Measurements from ENCODE around the gene CLINT1.

Gene CLINT1

DNA sequence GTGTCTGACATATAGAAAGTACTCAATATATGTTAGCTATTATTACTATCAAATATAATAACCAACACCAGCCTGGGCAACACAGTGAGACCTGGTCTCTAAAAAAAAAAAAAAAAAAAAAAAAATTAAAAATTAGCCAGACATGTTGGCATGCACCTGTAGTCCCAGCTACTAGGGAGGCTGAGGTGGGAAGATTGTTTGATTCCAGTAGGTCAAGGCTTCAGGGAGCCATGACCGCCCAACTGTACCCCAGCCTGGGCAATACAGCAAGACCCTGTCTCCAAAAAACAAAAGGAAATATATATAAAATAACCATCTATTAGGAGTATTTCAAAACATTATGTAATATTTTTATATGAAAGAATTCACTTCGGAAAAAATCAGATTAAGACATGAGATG lies 40.6 kb downstream of the CLINT1 start:
- no peak for DNase-seq

DNA sequence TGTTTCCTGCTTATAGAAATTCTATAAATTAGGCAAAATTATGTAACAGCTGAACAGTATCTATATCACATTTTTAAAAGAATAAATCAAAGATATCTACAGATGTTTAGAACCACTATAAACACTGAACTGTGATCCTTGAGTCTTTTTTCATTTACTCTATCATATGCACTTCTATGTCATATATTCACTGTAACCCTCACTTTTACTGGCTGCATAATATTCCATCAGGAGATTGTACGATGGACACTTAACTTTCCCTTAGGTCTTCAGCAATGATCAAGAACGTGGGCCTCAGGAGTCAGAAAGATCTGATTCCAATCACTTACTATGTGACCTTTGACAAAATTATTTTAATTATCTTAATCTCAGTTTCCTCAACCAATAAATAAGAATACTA lies 41.0 kb downstream of the CLINT1 start:
- DNase-seq = no peak

DNA sequence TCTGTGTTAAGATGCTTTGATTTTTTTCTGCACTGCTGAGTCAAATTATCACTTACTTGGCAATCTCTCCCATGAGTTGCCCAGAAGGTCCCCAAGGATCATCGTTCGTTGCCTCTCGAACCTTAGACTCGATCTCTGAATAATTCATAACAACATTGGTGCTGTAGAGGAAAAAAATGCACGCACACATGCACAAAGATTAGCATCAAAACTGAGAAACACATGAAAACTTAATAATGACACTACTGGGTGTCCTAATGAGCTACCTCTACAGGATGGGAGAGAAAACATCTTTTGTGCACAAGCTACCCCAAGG lies 41.6 kb downstream of the CLINT1 start:
- DNase-seq = peak; percentile 75

DNA sequence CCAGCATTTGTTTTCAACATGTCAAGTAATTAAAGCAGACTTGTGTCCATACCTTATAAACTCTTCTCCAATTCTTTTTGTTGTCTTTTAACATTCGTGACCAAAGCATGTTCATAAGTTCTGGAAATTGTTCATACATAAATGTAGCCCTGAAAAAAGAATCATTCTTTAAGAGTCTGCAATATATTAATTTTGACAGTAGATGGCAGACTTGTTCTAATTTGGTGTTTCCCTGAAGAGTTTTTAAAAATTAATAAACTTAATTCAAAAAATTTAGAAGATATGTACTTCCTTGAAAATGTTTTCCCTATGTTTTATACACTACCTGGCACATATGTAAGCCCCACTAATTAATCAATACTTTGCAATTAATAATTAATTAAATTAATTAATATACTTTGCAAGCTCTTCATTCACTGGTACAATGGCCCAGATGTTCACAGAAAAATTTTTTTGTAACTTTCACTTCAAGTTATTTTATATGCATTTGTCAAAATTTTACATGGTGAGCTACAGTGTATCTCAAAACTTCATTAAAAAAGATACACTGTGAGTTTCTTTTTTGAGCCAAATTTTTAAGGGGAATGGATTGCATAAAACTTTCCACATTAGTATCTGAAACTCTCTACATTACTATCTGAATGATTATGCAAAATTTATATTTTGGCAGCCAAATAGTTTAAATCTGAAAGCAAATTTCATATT lies 42.1 kb downstream of the CLINT1 start:
- peak; percentile 70 for DNase-seq

DNA sequence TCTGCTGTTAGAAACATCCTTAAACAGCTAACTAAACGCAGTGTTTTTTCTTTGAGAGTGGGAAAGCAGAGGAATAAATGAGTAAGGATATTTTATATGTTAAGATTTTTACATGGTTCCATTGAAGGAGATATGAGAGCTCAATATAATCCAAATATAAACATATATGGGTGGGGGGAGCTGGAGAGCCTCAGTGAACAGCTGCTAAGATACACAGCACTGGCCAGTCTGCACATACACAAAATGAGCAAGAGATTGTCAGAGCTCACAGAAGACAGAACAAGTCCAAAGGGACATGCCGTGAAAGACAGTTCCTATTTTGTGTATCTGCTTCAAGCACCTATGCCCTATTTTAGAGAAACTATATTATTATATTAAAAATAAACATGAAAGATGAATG lies 46.9 kb downstream of the CLINT1 start:
- DNase-seq = no peak

DNA sequence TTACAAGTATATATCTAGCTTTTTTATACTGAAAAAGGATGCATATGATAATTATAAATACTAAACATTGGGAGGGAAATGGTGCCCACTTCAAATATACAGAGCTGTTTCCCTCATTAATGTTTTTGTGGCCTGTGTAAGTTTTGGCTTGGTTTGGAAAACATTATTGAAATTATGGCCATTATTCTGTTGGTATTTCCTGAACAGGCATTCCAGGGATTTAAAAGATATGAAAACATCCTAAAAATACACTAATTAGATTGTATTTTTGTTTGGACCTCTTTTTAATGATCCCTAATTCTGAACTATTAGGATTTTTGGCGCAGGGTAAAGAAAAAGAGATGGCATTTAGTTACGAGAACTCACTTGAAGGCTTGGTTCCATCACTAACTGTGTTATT lies 50.9 kb downstream of the CLINT1 start:
- DNase-seq = no peak

DNA sequence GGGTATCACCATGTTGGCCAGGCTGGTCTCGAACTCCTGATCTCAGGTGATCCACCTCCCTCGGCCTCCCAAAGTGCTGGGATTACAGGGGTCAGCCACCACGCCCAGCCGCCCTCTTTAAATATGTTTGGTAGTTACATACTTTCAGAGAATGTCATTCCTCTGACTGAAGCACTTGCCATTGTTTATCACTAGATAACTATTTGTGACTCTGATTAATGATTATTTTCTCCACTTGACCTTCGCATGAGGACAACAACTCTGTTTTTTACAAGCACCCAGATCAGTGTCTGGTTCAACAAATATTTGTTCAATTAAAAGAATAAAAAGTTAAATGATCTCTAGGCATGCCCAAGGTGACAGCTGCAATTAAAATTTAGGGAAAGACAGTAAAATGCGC lies 56.2 kb downstream of the CLINT1 start:
- no peak for DNase-seq

DNA sequence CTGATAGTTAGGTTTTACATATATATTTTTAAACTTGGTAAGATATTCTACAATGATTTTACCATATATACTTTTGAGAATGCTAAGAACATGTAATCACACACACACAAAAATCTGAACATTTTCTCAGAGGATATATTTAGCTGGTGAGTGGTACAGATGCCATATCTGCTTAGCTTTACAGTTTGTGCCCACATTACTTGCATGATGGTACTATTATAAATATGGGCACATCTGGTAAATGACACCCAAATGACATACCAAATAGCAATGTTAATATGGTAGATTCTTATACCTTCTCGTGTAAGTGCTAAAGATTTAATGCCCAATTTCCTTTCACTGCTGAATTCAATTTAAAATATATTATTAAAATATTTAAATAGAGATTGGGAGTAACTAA lies 58.8 kb downstream of the CLINT1 start:
- no peak for DNase-seq

DNA sequence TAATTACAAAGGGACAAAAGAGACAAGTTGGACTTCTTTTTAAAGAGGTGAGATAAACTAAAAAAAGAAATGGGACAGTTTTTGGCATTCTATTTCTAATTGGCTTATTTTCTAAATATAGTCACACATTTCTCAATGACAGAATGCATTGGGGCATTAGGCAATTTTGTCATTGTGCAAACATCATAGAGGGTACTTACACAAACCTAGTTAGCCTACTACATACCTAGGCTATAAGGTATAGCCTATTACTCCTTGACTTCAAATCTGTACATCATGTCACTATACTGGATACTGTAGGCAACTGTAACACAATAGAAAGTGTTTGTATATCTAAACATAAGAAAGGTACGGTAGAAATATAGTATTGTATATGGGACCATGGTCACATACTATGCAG lies 59.4 kb downstream of the CLINT1 start:
- no peak for DNase-seq

DNA sequence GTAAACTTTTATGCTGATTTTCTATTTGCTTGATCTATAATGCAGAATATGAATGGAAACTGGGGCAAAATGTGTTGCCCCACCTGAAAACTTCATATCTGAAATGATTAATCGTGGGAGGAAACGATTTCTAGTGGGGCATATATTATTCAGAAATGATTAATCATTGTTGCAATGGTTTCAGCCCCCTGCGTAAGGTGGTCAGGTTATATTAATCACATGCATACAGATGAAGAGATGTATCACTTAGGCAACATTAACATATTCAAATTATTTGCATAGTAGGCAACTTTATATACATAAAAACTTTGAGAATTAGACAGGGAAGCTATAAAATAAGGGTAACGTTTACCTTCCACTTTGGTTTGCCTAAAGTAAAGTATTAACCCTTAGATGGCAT lies 65.6 kb downstream of the CLINT1 start:
- no peak for DNase-seq

DNA sequence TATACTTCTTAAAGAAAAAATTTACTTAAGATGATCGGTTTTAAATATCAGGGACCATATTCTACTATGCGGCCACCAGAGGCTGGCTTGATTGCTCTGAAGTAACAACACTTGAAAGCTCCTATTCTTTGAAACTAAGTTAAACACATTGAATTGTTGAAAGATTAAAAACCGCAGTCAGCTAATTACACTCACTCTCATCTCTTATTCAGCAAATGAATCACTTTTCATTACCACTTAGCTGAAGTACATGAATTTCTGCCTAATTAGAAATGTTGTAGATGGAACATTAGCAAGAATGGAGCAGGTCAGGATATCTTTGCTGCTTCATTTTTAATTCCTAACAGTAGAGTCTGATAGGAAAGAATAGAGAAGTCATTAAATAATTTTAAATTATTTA lies 73.1 kb downstream of the CLINT1 start:
- peak; percentile 34 for DNase-seq

DNA sequence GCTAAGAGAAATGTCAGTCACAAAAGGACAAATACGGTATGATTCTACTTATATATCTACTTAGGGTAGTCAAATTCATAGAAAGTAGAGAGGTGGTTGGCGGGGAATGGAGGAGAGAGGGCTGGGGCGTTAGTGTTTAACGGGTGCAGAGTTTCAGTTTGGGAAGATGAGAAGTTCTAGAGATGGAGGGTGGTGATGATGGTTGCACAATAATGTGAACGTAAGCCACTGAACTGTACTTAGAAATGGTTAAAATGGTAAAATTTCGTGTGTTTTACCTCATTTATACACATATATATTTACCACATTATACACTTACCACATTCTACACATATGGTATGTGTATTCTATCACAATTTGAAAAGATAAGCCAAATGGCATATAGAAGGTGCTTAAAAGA lies 79.7 kb downstream of the CLINT1 start:
- DNase-seq = no peak

DNA sequence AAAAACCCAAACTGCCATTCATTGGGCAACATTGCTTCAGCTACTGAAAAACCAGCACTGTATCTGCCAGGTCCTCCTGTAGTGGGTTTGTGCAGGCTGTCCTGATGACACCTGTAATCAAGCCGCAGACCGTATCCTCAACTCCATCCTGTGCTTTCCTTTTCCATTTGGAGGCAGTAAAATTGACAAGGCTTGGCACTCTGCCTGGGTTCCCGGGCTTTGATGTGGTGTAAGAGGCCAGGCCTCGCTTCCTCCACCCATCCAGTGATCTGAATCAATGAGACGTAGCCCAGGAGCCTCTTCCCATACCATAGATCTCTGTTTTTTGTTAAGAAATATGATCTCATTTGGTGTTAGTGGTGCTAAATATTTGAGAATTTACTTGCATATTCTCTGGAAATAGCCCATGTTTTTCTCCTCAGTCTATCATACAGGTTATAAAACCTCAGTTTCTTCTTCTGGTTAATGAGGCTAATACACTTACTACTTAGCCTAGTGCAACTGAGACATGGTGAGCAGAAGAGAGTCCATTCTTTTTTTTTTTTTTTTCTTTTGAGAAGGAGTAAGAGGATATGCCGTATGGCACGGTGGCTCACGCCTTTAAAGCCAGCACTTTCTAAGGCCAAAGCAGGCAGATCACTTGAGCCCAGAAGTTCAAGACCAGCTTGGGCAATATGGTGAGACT lies 80.7 kb downstream of the CLINT1 start:
- peak; percentile 32 for DNase-seq

DNA sequence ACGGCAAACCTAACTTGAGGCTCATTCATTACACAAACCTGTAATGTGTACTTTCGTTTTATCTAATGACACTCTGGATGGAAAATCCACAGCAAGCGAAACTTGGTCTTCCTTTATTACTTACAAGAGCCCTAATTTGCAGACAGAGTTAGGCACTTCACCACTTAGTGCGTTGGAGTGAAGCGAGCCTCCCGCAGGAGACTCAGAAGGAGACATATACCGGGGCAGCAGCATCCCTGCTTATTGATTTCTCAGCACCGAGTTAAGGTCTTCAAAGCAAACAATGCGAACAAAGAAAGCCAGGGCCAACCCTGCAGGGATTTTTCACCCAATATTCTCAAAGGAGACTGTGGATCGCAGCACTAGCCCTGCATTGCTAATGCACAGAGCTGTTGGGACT lies 86.8 kb downstream of the CLINT1 start:
- peak; percentile 59 for DNase-seq

DNA sequence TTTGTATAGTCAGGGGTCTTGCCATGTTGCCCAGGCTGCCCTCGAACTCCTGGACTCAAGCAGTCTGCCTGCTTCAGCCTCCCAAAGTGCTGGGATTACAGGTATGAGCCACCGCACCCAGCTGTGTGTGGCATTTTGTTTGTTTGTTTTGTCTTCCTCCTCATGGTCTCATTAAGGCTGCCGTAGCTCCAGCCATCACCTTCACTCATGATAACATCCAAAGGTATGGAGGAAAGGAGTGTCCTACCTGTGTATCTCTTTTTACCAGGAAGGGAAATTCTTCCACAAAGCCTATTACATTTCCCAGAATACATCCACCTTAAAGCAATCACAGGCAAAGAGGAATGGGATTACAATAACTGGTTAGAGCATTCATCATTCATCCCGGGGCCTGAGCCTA lies 88.3 kb downstream of the CLINT1 start:
- DNase-seq = no peak

DNA sequence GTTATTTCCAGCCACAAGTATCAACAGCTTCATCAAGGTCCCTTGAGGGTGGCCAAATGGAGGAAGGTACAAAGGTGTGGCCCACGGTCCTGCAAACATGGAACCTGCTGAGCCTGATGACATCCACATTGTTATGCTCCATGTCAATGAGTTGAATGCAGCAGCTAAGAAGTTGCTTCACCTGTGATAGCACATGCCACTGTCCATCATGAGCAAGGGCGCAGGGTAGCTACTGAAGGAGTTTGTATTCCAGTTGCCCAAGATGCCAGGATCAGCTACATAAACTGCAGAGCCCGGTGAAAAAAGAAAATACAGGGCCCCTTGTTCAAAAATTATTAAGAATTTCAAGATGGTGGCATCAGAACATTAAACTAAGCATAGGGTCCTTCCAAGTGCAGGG lies 91.3 kb downstream of the CLINT1 start:
- no peak for DNase-seq

DNA sequence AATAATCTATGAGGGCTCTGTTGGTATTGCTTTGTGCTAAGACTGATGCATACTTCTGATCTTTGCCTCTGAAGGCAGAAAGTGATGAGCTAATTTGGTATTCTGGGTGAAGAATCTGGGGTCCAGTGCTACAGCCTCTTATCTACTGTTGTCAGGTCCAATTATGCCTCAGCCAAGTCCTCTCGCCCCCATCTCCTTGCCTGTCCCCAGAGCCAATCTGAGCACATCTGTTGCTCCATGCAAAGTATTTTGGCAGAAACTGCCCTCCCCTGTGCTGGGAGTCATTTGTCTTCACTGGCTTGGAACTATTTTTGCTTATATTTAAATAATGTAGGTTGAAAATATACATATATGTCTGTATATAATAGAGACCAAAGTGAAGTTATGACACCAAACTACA lies 92.0 kb downstream of the CLINT1 start:
- no peak for DNase-seq

DNA sequence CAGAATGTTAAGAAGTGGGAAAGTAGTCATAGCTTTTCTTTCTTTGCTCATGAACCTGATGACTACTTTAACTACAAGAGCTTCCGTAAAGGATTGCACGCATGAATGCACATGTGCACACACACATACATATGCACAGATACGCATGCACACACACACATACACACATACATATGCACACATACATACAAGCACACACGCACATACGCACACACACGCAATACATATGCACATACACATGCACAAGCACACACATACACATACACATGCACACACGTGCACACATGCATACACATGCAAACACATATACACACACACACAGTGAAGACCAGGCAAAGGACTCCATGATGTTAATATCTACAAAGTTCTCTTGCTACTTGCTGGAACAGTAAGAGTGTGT lies 92.5 kb downstream of the CLINT1 start:
- DNase-seq = peak; percentile 49

DNA sequence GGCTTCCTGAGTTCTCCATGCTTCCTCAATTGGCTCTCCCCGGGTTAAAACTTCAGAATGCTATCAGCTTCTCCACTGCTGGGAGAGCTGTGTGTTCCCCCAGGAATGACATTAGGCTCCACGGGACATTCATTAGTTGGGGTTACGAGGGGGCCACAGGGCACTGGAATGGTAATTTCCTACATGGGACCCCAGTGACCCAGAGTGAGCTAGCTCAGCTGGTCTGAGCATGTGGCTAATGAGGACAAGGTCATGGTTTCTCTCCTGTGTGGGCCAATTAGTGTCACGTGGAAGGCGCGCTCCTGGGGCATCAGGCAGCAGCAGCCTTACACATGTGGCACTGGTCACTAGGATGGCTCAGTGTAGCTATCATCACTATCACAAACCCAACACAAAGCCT lies 94.4 kb downstream of the CLINT1 start:
- peak; percentile 82 for DNase-seq

DNA sequence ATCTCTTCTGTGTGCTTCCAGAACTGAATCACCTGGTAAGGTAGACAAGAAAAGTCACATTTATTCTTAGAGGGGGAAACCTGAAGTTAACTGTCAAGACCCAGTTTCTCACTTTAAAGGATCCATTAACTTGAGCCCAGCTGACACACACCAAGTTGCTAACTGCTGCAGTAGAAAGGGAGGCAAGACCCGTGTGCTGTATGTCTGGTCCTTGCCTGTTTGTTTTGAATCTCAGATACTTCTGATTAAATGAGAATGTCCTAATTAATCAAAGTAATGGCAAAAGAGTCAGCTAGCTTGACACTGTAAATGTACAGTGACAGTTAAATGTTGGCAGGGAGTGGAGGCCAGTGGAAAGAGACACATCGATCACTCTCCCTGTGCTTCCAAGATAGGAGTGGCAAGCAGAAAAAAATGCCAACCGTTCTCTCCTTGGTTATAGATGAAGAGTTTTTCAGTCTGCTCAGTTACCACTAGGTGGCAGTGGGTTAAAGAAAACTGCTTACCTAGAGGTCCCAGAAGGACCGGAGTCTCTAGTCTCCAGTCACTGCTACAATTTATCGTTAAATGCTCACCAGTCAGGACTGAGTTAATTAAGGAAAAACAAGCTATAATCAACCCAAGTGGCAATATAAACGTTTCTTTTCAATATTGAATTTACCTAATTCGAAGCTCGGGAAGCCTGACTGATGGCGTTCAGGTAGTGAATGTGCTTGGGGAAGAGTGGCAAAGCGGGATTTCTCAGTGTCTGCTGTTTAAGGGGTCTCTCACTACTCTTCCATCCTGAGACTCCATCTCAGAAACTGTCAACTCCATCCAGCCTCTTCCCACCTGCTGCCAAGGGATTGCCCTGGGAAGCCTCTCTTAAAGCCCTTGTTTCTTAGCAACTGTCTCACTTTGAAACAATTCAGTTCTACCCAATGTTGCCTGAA lies 97.0 kb downstream of the CLINT1 start:
- DNase-seq = peak; percentile 81

DNA sequence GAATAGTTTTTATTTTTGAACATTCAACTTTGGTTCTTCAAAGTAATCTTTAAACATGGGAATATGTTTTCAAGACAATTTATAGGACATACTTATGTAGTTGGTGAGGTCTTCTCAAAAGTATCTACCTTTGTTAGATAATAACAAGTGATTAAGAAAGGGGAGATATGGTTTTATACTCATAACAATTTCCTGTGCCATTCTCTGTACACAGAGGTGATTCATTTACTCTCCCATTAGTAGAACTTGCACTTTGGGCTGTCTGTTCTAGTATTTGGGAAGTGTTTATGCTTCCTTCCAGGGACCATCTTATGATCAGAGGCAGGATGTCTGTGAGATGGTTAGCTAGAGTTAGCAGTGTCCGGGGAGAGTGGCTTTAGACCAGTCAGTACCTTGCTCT lies 100.2 kb downstream of the CLINT1 start:
- no peak for DNase-seq

DNA sequence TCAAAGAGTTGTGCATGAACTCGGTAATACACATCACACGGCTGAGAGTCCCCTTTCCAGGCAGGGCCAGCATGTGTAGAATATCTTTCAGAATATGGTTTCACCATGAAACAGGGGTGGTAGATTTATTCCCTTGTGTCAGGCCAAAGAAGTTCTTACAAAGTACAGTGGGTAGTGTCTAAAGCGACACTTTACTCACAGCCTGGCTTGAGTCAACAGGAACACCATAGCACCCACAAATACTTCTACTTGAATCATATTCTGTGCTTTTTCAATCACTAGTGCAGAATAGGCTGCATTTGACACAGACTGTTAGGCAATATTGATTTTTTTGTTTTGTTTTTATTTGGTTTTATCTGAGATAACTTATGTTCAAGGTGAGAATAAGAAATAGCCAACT lies 102.8 kb downstream of the CLINT1 start:
- DNase-seq = no peak

DNA sequence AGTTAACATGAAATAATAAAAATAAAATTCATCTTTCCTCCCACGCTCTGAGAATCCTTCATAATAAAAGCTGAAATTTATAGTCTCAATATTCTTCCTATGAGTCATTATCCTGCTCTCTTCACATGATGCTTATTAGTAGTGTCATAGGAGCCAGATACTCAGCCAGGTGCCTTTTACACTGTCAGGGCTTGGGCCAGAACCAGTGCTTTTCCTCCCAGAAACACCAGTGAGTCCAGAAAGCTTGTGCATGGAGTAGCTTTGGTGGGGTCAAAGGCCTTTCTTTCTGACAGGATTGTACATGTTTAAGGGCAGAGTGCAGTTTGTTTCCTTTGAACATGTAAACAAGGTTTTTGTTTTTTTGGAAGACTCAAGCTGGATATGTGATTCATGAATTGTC lies 108.6 kb downstream of the CLINT1 start:
- no peak for DNase-seq

DNA sequence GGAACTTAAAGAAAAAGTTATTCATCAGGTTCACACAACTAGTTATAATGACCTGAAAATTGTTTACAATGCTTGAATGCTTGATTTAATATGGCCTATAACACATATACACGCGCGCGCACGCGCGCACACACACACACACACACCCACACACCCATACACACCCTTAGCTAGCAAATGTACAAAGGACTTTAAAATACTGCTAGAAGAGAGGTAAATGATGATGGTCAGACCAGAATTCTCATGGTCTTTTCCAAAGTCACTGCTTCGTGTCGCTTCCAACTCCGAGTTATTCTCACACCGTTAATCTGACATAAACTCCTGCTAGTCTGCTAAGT lies 109.5 kb downstream of the CLINT1 start:
- no peak for DNase-seq

All from eye (tissue), 1 donor.